Activated CD8-positive, alpha-beta memory T cell treated with anti-CD3 and anti-CD28 coated beads, Interleukin-2, amount 50 U/mL, for 1 hour (primary cell): Measurements from ENCODE around the gene PURB.
A peak's percentile ranks its signal among the peaks of the same experiment; 100 is the strongest.
"Not testable (repeated sequence)": the region's sequence is repeated elsewhere in the genome, so short reads cannot be mapped to it uniquely, and the experiment has no call there.

Experiments used
- DNase-seq: peaks from one replicate; pipeline ENCODE4 v3.0.0-alpha.2; 2020; ENCODE audit errors: extremely low read depth

Gene PURB

DNA sequence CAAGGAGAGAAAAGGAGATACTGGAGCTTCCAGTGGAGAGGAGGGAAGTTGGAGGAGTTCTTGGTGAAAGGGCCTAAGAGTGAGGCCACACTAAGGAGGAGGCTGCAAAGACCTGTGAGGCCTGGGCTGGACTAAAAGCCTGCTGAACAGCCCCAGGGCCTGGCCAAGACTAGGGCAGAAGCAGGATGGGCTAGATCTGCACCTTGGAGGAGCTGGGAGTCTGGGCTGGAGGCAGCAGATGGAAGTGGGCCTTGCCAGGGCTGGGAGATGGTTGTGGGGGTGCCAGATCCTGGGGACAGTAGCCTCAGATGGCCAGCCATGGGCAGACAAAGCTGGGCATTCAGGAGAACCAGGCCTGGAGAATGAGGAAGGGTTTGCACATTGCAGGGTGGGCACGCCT lies 6.5 kb upstream of the PURB start:
- DNase-seq = no peak

GRCh38 chr7:44891372-44891771 lies 6.0 kb upstream of the PURB start:
- peak; percentile 36 for DNase-seq

DNA sequence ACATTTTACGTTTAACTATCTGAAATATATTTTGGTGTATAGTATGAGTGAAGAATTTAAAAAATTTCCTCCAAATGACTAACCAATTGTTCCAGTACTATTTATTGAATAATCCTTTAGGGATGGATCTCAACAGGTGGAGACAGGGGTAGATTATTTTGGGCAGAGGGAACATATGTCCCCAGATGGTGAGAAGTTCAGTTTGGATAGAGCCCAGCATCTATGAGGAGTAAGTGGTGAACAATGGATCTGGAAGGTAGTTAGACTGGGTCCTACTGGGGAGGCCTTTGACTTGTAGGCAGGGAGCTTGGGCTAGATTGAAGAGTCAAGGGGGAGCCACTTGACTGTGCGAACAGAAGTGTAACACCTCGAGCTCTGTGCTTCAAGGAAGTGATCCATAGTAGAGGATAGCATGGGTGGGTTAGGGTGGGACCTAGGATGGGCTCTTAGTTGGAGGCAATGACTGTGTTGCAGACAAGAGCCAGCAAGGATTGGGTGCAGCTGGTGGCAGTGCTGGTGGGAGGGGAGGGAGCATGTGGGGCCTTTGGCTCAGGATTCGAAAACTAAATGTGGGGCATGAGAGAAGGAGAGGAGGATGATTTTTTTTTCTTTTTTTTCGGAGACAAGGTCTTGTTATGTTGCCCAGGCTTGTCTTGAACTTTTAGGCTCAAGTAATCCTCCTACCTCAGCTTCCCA lies 3.9 kb upstream of the PURB start:
- DNase-seq = no peak

DNA sequence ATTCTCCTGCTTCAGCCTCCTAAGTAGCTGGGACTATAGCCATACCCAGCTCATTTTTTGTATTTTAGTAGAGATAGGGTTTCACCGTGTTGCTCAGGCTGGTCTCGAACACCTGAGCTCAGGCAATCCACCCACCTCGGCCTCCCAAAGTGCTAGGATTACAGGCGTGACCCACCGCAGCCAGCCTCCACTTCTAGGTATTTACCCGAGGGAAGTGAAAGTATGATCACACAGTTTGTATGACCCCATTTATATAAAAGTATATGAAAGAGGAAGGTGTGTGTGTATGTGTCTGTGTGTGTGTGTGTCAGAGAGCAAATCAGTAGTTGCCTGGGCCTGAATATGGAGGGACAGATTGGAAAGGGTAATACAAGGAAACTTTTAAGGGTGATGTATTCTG lies 2.0 kb upstream of the PURB start:
- no peak for DNase-seq

DNA sequence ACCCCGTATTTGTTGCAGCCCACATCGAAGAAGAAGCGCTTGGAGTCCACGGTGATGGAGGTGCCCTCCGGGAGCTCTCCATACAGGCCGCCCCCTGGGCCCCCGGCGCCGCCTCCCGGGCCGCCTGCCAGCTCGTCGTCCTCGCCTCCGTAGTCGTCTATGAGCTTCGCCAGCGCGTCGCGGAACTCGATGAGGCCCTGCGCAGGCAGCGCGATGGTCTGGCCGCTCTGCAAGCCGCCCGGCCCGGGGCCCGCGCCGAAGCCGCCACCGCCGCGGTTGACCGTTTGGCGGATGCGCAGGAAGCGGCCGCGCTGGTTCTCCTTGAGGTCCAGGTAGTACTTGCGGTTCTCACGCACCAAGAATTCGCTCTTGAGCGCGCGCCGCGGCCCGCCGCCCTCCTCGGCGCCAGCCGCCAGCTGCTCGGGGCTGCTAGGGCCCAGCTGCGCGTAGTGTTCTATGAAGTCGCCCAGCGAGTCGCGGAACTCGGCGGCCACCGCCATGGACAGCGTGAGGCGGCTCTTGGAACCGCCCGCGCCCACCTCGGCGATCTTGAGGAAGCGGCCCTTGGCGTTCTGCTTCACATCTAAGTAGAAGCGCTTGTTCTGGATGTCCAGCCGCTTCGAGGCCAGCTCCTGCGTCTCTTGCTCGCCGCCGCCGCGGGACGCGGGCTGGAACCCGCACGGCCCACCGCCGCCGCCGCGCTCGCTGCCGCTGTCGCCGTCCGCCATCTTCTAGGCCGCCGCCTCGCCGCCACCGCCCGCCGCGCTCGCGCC lies 523 bp downstream of the PURB start:
- peak; percentile 8 for DNase-seq

- DNase-seq = no peak
These were observed 1.2 kb downstream of the PURB start for GRCh38 chr7:44883961-44884620.

DNA sequence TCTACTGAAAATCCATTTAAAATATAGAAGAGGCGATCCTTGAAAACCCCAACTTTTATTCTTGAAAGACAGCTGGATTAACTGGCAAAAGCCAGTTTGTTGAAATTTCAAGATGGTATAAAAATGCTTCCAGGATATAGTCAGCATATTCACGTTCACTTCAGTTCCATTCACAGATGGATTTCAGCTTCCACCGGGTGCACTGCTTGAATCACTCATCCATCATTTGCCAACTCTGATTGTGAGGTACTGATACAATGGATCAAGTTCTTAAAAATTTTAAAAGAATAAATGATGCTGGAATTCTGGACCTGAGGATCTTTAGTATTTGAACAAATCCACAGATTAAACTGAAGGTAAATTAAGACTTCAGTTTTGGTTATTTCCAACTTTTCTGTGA lies 2.4 kb downstream of the PURB start:
- DNase-seq = no peak

DNA sequence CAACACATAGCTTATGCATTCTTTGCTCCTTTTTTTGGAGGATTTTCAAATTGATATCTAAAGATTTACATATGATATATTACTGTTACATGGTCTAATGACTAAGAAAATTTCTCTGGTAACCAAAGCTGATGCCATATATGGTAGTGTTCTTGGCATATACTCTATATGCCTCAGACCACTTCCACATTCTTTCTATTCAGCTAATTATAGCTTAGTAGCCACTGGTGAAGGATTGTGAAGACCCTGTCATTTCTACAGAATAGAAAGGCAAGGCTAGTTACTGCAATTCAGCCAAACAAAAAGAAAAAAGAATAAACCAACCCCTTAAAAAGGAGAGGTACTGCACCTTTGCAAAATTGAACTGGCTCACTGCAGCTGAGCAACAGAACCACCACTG lies 3.7 kb downstream of the PURB start:
- DNase-seq = no peak

DNA sequence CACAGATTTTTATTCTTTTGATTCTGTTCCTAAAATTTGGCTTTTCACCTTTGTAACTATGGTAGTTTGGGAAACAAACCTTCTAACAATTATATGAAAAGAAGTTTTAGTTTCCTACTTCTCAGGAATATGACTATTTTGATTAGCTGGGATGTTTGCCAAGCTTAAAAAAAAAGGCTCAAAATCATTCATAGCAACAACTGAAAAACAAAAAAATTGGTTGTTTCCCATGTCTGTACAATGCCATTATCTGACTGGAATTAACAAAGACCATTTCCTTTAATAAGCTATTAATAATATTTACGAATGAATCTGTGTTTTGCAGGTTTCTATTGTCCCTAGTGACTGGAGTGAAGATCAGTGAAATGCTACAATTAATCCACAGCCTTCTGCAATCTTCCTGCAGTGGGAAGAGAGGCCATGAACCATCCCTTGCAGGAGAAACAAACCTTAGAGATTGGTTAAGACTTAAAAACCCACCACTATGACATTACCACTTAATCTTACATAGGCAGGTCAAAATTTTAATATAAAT lies 4.2 kb downstream of the PURB start:
- DNase-seq = no peak

- no peak for DNase-seq
These were observed 4.9 kb downstream of the PURB start for GRCh38 chr7:44880317-44881018.

DNA sequence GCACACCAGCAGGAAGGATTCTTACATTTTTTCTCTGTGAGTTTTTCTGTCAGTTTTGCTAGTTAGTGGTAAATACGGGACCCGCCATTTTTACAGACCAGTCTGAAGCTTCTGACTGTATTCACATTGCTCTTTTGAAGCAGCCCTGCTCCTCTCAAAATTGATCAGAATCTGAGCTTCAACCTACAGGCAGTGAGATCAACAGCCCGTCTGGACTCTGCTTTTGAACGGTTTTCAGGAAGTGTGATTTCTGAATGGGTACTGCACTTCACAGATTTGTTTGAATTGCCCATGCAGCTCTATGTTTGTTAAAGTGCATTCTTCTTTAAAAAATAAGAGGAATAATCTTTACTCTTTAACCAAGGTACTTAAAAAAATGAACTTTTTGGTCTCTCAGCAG lies 8.9 kb downstream of the PURB start:
- DNase-seq = no peak

- DNase-seq = no peak
These were observed 10.1 kb downstream of the PURB start for GRCh38 chr7:44875241-44875640.

GRCh38 chr7:44872787-44873186 lies 12.5 kb downstream of the PURB start:
- DNase-seq = no peak

DNA sequence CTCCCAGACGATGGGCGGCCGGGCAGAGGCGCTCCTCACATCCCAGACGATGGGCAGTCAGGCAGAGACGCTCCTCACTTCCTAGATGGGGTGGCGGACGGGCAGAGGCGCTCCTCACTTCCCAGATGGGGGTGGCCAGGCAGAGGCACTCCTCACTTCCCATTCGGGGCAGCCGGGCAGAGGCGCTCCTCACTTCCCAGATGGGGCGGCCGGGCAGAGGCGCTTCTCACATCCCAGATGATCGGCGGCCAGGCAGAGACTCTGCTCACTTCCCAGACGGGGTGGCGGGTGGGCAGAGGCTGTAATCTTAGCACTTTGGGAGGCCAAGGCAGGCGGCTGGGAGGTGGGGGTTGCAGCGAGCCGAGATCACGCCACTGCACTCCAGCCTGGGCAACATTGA lies 13.4 kb downstream of the PURB start:
- not testable (repeated sequence) for DNase-seq

DNA sequence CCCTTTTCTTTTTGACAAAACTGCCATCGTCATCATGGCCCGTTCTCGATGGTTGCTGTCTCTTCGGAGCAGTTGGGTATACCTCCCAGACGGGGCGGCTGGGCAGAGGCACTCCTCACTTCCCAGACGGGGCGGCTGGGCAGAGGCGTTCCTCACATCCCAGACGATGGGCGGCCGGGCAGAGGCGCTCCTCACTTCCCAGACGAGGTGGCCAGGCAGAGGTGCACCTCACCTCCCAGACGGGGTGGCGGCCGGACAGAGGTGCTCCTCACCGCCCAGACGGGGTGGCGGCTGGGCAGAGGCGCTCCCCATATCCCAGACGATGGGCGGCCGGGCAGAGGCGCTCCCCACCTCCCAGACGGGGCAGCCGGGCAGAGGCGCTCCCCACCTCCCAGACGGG lies 14.6 kb downstream of the PURB start:
- not testable (repeated sequence) for DNase-seq

GRCh38 chr7:44870336-44870735 lies 15.0 kb downstream of the PURB start:
- not testable (repeated sequence) for DNase-seq

DNA sequence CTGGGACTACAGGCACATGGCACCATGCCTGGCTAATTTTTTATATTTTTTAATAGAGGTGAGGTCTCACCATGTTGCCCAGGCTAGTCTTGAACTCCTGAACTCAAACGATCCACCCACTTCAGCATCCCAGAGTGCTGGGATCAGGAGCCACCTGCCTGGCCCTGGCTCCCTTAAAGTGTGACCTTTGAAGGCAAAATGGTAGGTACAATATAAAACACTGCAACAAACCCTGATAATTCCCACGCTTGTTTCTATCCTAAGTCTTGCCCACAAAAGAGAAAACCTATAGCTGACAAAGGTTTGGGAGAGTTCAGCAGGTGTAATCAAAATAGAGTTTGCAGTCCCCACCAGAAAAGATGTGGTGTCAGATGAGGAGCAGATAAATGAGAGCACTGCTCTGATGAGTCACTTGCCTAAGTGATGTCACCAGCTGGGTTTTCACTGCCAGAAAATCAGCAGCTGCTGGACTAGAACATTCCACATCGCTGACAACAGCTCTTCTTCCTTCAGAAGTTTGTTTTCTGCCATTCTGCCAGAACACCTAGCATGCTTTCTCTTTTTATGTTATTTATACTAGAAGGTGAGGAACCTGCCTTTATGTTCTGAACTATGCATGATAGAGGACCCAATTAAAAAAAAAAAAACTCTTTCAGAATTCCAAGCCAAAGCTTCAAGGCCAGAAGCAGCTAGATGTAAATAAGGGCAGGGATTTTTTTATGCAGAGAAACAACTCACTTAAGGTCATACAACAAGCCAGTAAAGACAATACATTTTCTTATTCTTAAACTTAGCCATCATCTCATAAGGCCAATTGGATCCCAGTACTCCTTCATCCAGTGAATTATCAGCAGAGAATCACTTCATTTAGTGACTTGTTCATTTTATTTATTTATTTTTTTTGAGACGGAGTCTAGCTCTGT lies 18.0 kb downstream of the PURB start:
- no peak for DNase-seq

DNA sequence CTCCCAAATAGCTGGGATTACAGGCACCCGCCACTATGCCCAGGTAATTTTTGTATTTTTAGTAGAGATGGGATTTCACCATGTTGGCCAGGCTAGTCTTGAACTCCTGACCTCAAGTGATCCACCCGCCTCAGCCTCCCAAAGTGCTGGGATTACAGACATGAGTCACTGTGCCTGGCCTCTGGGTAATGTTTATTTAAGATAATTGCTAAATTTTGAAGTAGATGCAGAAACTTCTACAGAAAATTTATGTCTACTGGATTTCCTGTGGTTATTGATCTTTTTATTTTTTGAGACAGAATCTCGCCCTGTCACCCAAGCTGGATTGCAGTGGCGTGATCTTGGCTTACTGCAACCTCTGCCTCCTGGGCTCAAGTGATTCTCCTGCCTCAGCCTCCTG lies 23.4 kb downstream of the PURB start:
- not testable (repeated sequence) for DNase-seq

- DNase-seq = no peak
These were observed 27.2 kb downstream of the PURB start for GRCh38 chr7:44858161-44858560.

GRCh38 chr7:44854644-44855364 lies 30.5 kb downstream of the PURB start:
- no peak for DNase-seq
